ENCODE data around the gene EPS8L3. TPM values are rescaled to one million over a fixed set of nuclear protein-coding genes. Genes with fewer than 3 reads are reported as not detected.

Gene EPS8L3
- total and polyA plus RNA-seq, 4 donors = 0.09 to 0.38 (median 0.15) TPM; not detected in 1

DNA sequence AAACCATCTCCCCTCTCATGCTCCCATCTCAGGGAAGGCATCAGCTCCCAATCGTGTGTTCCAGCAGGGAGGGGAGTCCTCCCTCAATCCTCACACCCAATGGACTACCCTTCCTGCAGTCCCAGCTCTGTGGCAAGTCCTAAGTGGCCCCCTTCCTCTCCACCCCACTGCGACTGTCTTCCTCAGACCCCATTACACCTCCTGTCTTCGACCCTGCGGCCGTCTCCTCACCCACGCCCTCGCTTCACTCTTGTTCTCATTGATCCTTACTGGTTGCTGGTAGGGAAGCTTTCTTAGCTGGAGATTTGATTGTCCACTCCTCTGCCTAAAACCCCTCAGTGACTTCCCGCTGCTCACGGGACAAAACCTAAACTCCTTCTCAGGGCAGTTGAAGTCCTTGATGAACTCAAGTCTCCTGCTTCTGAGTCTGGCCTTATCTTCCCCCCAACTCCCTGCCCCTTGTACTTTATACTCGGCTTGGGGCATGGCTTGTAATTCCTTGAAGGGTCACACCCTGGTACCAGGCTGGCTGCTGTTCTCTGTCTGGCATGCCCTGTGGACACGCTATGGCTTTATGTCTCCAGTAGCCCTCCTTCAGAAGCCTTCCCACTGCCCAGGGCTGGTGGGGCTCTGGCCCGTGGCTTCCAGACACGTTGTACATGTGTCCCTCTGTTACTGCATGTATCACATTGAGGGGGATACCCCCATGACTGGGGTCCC lies 2.3 kb upstream of the EPS8L3 start:
- no peak overlapping the region for H3K4me3 ChIP-seq (ENCODE audit: low read depth in 1 of 3, low read length in 3 of 3)
- 76% methylated on average over 13 of the region's 13 CpGs for WGBS
- H3K36me3 ChIP-seq (ENCODE audit: control insufficient read depth in 4 of 4, insufficient read depth in 3 of 4, low read depth in 1 of 4, low read length in 3 of 4) = no peaks in the 10 kb centered on the region
- TF ChIP-seq YY1 (IDR thresholded peaks at IDR 0.05) (no peak), JUND (IDR thresholded peaks at IDR 0.05) (no peak), SP1 (IDR thresholded peaks at IDR 0.05) (no peak), TAF1 (conservative IDR thresholded peaks at IDR 0.05) (no peak), RAD21 (IDR thresholded peaks at IDR 0.05) (no peak), EGR1 (IDR thresholded peaks at IDR 0.05; ENCODE audit: low read depth in 2 of 2) (no peak)
- TF ChIP-seq, protein P1, sequence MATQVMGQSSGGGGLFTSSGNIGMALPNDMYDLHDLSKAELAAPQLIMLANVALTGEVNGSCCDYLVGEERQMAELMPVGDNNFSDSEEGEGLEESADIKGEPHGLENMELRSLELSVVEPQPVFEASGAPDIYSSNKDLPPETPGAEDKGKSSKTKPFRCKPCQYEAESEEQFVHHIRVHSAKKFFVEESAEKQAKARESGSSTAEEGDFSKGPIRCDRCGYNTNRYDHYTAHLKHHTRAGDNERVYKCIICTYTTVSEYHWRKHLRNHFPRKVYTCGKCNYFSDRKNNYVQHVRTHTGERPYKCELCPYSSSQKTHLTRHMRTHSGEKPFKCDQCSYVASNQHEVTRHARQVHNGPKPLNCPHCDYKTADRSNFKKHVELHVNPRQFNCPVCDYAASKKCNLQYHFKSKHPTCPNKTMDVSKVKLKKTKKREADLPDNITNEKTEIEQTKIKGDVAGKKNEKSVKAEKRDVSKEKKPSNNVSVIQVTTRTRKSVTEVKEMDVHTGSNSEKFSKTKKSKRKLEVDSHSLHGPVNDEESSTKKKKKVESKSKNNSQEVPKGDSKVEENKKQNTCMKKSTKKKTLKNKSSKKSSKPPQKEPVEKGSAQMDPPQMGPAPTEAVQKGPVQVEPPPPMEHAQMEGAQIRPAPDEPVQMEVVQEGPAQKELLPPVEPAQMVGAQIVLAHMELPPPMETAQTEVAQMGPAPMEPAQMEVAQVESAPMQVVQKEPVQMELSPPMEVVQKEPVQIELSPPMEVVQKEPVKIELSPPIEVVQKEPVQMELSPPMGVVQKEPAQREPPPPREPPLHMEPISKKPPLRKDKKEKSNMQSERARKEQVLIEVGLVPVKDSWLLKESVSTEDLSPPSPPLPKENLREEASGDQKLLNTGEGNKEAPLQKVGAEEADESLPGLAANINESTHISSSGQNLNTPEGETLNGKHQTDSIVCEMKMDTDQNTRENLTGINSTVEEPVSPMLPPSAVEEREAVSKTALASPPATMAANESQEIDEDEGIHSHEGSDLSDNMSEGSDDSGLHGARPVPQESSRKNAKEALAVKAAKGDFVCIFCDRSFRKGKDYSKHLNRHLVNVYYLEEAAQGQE (IDR thresholded peaks at IDR 0.05) = no peak
- TF ChIP-seq, protein P2, sequence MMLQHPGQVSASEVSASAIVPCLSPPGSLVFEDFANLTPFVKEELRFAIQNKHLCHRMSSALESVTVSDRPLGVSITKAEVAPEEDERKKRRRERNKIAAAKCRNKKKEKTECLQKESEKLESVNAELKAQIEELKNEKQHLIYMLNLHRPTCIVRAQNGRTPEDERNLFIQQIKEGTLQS (IDR thresholded peaks at IDR 0.05) = no peak
- TF ChIP-seq, protein P3, sequence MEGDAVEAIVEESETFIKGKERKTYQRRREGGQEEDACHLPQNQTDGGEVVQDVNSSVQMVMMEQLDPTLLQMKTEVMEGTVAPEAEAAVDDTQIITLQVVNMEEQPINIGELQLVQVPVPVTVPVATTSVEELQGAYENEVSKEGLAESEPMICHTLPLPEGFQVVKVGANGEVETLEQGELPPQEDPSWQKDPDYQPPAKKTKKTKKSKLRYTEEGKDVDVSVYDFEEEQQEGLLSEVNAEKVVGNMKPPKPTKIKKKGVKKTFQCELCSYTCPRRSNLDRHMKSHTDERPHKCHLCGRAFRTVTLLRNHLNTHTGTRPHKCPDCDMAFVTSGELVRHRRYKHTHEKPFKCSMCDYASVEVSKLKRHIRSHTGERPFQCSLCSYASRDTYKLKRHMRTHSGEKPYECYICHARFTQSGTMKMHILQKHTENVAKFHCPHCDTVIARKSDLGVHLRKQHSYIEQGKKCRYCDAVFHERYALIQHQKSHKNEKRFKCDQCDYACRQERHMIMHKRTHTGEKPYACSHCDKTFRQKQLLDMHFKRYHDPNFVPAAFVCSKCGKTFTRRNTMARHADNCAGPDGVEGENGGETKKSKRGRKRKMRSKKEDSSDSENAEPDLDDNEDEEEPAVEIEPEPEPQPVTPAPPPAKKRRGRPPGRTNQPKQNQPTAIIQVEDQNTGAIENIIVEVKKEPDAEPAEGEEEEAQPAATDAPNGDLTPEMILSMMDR (IDR thresholded peaks at IDR 0.05; ENCODE audit: low read depth, low read length, missing input control) = no peak
- TF ChIP-seq, protein P4, sequence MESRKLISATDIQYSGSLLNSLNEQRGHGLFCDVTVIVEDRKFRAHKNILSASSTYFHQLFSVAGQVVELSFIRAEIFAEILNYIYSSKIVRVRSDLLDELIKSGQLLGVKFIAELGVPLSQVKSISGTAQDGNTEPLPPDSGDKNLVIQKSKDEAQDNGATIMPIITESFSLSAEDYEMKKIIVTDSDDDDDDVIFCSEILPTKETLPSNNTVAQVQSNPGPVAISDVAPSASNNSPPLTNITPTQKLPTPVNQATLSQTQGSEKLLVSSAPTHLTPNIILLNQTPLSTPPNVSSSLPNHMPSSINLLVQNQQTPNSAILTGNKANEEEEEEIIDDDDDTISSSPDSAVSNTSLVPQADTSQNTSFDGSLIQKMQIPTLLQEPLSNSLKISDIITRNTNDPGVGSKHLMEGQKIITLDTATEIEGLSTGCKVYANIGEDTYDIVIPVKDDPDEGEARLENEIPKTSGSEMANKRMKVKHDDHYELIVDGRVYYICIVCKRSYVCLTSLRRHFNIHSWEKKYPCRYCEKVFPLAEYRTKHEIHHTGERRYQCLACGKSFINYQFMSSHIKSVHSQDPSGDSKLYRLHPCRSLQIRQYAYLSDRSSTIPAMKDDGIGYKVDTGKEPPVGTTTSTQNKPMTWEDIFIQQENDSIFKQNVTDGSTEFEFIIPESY (IDR thresholded peaks at IDR 0.05) = no peak
- no peak overlapping the region for H3K9ac ChIP-seq (ENCODE audit: low read depth in 1 of 2, low read length in 2 of 2)
- H3K4me1 ChIP-seq (ENCODE audit: control insufficient read depth in 4 of 4, insufficient read depth in 4 of 4, low read length in 3 of 4) = peaks cover 0 to 5% (median 2%) of the 10 kb centered on the region in 4 donors
- H3K9me3 ChIP-seq (ENCODE audit: control insufficient read depth in 4 of 4, low read length in 3 of 4) = no peaks in the 10 kb centered on the region
- no peak for DNase-seq (ENCODE audit: low spot score)
- H3K27me3 ChIP-seq (ENCODE audit: control insufficient read depth in 4 of 4, insufficient read depth in 4 of 4, low read length in 3 of 4) = no peaks in the 10 kb centered on the region
- no peak overlapping the region for H3K27ac ChIP-seq (ENCODE audit: low read depth in 1 of 2, low read length in 2 of 2)

DNA sequence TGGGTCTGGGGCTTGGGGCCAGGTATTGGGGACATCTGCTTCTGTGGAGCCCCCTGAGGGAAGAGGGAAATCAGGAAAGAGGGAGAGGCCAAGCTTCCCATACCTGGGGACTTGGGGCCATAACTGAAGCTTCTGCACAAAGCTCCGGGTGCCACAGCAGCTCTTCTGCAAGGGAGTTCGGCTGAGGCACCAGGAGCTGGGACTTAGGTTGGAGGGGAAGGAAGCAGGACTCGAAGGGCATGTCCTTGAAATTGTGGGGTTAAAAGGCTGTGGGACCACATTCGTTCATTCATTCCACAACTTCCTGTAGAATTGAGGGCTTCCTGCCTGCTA lies 1.7 kb upstream of the EPS8L3 start:
- Histone ChIP-seq H3K4me1 (ENCODE audit: control insufficient read depth in 4 of 4, insufficient read depth in 4 of 4, low read length in 3 of 4) (peaks cover 0 to 5% (median 2%) of the 10 kb centered on the region in 4 donors), H3K9me3 (ENCODE audit: control insufficient read depth in 4 of 4, low read length in 3 of 4) (no peaks in the 10 kb centered on the region), H3K36me3 (ENCODE audit: control insufficient read depth in 4 of 4, insufficient read depth in 3 of 4, low read depth in 1 of 4, low read length in 3 of 4) (no peaks in the 10 kb centered on the region), H3K27ac (ENCODE audit: low read depth in 1 of 2, low read length in 2 of 2) (no peak overlapping the region), H3K9ac (ENCODE audit: low read depth in 1 of 2, low read length in 2 of 2) (no peak overlapping the region), H3K4me3 (ENCODE audit: low read depth in 1 of 3, low read length in 3 of 3) (no peak overlapping the region), H3K27me3 (ENCODE audit: control insufficient read depth in 4 of 4, insufficient read depth in 4 of 4, low read length in 3 of 4) (no peaks in the 10 kb centered on the region)
- WGBS = 81% methylated on average over 4 of the region's 4 CpGs
- DNase-seq (ENCODE audit: low spot score) = no peak
- TF ChIP-seq TAF1 (conservative IDR thresholded peaks at IDR 0.05) (no peak), HNF4G (IDR thresholded peaks at IDR 0.05) (no peak), YY1 (IDR thresholded peaks at IDR 0.05) (no peak), NR2F2 (IDR thresholded peaks at IDR 0.05) (no peak), HNF4A (conservative IDR thresholded peaks at IDR 0.05) (no peak), FOXA1 (IDR thresholded peaks at IDR 0.05) (no peak), JUND (IDR thresholded peaks at IDR 0.05) (no peak), SP1 (IDR thresholded peaks at IDR 0.05) (no peak), EGR1 (IDR thresholded peaks at IDR 0.05; ENCODE audit: low read depth in 2 of 2) (no peak), GABPA (IDR thresholded peaks at IDR 0.05 in 1 of 2, conservative IDR thresholded peaks at IDR 0.05 in 1 of 2) (no peak)
- TF ChIP-seq, protein P2 (IDR thresholded peaks at IDR 0.05) = no peak
- TF ChIP-seq, protein P1 (IDR thresholded peaks at IDR 0.05) = no peak

Measured in liver (tissue), 9 donors.